Stimulated activated CD4-positive, alpha-beta T cell treated with anti-CD3 and anti-CD28 coated beads, Interleukin-4, amount 100 ng/mL, for 24 hours (primary cell): Measurements from ENCODE around the gene PRSS35.
"Not testable (repeated sequence)": the region's sequence is repeated elsewhere in the genome, so short reads cannot be mapped to it uniquely, and the experiment has no call there.

ENCODE experiments used
- DNase-seq: peaks from one replicate; pipeline ENCODE4 v3.0.0-alpha.2; 2020

The PRSS35 gene

DNA sequence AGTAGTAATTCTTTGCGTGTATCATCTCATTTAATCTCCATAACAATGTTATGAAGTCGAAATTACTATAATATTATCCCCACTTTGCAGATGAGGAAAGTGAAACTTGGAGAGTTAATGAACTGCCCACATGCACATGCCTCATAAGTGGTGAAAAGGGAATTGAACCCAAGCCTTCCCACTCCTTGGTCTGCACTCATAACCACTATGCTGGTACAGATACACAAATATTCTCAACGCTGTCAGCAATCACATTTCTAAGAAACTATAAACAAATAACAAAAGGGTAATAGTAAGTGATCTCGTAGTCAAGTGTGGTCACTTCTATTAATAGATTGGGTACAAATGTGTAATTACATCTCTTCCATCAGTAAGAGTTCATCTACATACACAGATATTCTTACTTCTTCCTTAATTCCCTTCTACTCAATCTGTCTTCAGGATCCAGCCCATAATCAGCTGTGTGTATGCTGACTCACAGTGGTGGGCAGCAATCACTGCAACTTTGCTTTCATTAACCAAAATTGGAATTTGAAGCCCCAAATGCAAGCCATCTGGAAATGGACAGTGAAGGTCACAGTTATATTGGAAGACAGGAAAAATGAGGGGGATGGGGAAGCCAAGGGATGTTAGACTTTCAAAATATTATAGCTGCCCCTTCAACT is 6.6 kb downstream of the PRSS35 start:
- DNase-seq = no peak

- DNase-seq = peak; percentile 48
These were observed 23.8 kb downstream of the PRSS35 start for GRCh38 chr6:83536034-83536646.

DNA sequence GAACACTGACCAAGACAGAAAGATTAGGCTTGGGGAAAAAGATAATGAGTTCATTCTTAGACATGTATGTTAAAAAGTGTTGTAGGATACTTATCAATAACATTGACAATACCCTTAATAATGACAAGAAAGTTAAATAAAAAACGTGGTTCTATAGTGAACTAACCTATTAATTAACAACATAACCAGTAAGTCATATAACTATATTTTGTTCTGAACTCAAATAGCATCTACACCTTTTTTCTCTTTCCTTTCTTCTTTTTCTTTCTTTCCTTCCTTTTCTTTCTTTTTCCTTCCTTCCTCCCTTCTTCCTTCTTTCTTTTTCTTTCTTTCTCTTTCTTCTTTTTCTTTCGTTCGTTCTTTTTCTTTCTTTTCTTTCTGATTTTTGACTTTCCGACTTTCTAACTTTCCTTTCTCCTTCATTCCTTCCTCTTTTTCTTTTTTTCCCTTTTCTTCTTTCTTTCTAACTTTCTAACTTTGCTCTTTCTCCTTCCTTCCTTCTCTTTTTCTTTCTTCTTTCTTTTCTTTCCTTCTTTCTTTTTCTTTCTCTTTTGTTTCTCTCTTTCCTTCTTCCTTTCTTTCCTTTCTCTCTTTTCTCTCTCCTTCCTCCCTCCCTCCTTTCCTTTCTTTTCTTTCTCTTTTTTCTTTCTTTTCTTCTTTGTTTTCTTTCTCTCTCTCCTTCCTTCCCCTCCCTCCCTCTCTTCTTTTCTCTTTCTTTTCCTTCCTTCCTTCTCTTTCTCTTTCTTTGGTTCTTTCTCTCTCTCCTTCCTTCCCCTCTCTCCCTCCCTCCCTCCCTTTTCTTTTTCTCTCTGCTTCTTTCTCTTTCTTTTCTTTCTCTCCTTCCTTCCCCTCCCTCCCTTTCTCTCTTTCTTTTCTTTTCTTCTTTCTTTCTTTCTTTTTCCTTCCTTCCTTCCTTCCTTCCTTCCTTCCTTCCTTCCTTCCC is 24.6 kb downstream of the PRSS35 start:
- DNase-seq = no peak

DNA sequence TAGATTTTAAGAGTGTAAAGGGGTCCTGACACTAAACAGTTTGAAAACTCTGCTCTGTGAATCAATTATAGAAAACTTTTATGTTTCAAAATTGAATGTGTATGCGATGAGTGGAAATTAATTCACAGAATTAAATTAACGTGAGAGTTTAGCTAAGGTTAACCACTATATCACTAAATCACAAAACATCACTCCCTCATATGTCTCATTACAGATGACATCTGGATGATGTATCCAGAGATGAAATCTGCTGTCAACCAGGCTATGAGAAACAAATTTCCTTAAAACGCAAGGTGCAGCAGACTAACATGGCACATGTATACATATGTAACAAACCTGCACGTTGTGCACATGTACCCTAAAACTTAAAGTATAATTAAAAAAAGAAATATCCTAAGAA is 27.3 kb downstream of the PRSS35 start:
- DNase-seq = no peak

GRCh38 chr6:83546636-83547035 is 34.3 kb downstream of the PRSS35 start:
- no peak for DNase-seq

DNA sequence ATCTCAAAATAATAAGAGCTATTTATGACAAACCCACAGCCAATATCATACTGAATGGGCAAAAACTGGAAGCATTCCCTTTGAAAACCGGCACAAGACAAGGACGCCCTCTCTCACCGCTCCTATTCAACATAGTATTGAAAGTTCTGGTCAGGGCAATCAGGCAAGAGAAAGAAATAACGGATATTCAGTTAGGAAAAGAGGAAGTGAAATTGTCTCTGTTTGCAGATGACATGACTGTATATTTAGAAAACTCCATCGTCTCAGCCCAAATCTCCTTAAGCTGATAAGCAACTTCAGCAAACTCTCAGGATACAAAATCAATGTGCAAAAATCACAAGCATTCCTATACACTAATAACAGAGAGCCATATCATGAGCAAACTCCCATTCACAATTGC is 38.1 kb downstream of the PRSS35 start:
- not testable (repeated sequence) for DNase-seq

DNA sequence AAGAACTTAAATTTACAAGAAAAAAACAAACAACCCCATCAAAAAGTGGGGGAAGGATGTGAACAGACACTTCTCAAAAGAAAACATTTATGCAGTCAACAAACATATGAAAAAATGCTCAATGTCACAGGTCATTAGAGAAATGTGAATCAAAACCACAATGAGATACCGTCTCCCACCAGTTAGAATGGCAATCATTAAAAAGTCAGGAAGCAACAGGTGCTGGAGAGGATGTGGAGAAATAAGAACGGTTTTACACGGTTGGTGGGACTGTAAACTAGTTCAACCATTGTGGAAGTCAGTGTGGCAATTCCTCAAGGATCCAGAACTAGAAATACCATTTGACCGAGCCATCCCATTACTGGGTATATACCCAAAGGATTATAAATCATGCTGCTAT is 39.4 kb downstream of the PRSS35 start:
- not testable (repeated sequence) for DNase-seq

GRCh38 chr6:83556871-83557270 is 44.5 kb downstream of the PRSS35 start:
- DNase-seq = no peak

- DNase-seq = no peak
These were observed 46.6 kb downstream of the PRSS35 start for GRCh38 chr6:83558975-83559374.

GRCh38 chr6:83571663-83572185 is 59.4 kb downstream of the PRSS35 start:
- not testable (repeated sequence) for DNase-seq

GRCh38 chr6:83574783-83575182 is 62.4 kb downstream of the PRSS35 start:
- no peak for DNase-seq
